Subcutaneous abdominal adipose tissue (tissue), 5 donors: ENCODE measurements around the gene IQSEC3.

Experiments used
- H3K27ac ChIP-seq: one replicate; pipeline ENCODE4 v1.7.0; 2013; ENCODE audit warnings: low read depth, mild to moderate bottlenecking, inconsistent platforms, low read length, moderate library complexity
- H3K27me3 ChIP-seq, 5 donors: one replicate each; pipeline ENCODE4 v1.7.0; 2013; ENCODE audit warnings: low read length in 5 of 5, inconsistent platforms in 1 of 5; ENCODE audit not compliant: control insufficient read depth in 5 of 5, insufficient read depth in 4 of 5
- H3K36me3 ChIP-seq, 5 donors: one replicate each; pipeline ENCODE4 v1.7.0; 2013; ENCODE audit warnings: low read length in 5 of 5; ENCODE audit not compliant: control insufficient read depth in 5 of 5, insufficient read depth in 5 of 5
- H3K4me1 ChIP-seq, 5 donors: one replicate each; pipeline ENCODE4 v1.7.0; 2013; ENCODE audit warnings: low read length in 5 of 5, mild to moderate bottlenecking in 3 of 5, moderate library complexity in 1 of 5; ENCODE audit not compliant: control insufficient read depth in 5 of 5, insufficient read depth in 5 of 5
- H3K4me3 ChIP-seq, 5 donors: one replicate each; pipeline ENCODE4 v1.7.0; 2013; ENCODE audit warnings: low read length in 5 of 5, low read depth in 1 of 5
- H3K9ac ChIP-seq, 5 donors: one replicate each; pipeline ENCODE4 v1.7.0; 2013; ENCODE audit warnings: low read length in 5 of 5, mild to moderate bottlenecking in 4 of 5, moderate library complexity in 3 of 5
- H3K9me3 ChIP-seq, 5 donors: one replicate each; pipeline ENCODE4 v1.7.0; 2013; ENCODE audit warnings: low read length in 5 of 5; ENCODE audit not compliant: control insufficient read depth in 5 of 5
- donor health status: healthy.
- donor health status: healthy.
- donor health status: healthy.
- donor health status: healthy.
- donor health status: healthy.

The IQSEC3 gene

DNA sequence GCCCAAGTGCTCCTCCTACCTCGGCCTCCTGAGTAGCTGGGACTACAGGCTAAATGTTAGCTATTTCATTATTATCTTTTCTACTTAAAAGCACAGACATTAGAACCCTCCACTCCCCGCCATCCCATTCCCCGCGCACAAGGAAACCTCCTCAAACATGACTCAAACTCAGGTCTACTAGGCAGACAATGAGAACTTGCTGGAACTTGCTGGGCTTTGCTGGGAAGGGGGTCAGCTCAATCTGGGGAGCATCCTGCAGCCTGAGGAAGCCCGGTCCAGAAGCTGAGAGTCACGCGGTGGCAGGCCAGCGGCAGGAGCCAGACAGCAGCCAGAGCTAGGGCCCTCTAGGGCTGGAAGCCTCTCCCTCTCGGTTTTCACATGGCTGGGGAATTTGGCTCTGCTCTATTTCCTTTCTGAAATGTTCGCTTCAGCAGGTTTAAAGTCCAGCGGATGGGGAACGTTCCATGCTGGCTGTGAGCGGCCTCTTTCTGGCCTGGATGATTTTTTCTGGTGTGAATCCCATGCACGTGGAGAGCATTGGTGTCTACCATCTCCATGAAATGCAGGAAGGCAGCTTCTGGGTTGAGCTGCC lies 78.9 kb downstream of the IQSEC3 start:
- Histone ChIP-seq H3K4me3 (no peak overlapping the region), H3K27ac (peak overlapping the region; percentile 11), H3K36me3 (no peaks in the 10 kb centered on the region), H3K4me1 (peaks cover 4 to 67% (median 29%) of the 10 kb centered on the region in 5 donors), H3K9me3 (no peaks in the 10 kb centered on the region), H3K27me3 (no peaks in the 10 kb centered on the region), H3K9ac (no peak overlapping the region)

DNA sequence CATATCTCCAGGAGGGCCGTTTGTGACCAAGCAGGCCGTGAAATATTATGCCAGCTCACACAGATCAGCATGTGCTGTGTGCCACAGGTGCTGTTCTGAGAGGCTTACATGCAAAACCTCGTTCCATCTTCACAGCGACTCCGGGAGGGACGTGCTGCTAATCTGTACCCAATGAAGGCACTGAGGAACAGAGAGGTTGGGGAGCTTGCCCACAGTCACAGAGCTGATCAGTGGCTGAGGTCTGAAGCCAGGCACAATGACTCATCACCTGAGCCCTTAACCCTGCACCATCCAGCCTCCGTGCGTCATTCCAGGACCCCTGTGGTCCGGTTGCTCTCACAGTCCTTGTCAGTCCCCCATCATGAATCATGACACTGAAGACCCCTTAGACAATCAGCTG lies 80.7 kb downstream of the IQSEC3 start:
- Histone ChIP-seq H3K4me3 (no peak overlapping the region), H3K9ac (no peak overlapping the region), H3K36me3 (no peaks in the 10 kb centered on the region), H3K4me1 (peaks cover 4 to 59% (median 26%) of the 10 kb centered on the region in 5 donors), H3K9me3 (no peaks in the 10 kb centered on the region), H3K27me3 (no peaks in the 10 kb centered on the region), H3K27ac (no peak overlapping the region)

DNA sequence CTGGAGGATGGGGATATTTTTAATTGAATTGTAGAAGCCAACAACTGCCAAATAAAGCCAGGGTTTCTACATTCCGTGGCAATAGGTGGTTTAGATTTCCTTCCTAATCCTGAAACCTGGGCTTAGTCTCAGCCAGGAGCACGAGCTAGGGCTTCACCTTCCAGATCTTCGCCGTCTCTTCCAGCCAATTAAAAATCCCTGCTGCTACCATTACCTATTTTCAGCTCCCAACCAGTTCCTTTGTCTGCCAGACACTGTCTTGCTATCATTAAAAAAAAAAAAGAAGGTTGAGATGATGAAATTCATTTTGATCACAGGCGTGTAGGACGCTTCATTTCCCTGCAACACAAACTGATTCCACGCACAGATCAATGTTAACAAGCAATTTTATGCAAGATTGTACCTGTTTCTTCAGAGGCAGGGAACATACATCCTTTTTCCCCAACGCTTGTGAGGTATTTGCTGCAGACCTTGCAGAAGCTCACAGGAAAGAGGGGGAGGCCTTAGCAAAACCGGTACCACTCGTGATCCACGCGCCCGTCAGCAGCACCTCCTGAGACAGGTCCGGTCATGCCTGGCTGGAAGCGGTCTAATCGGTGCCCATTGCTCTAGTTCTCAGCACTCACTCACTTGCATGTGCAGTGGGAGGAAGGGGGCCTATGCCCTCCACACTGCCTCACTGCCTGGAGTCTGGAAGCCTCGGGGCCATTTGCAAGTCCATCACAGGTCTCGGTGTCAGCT lies 82.3 kb downstream of the IQSEC3 start:
- H3K9ac ChIP-seq = no peak overlapping the region
- H3K9me3 ChIP-seq = no peaks in the 10 kb centered on the region
- H3K4me3 ChIP-seq = no peak overlapping the region
- H3K4me1 ChIP-seq = peaks cover 4 to 61% (median 31%) of the 10 kb centered on the region in 5 donors
- H3K27me3 ChIP-seq = no peaks in the 10 kb centered on the region
- no peak overlapping the region for H3K27ac ChIP-seq
- no peaks in the 10 kb centered on the region for H3K36me3 ChIP-seq

DNA sequence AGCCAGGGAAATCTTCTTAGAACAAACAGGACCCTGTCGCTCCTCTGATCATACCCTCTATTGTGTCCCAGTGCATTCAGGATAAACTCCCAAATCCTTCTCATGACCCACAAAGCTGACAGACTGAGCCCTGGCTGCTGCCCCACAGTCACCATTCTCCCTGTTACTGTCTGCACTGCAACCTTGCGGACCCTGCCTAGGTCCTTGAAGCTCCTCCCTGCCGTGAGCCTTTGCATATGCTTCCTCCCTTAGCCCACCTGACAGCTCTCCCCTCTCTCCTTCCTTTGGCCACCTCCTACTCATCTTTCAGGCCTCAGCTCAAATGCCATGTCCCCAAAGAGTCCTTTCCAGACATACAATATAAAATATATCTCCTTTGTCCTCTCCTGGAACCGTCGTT lies 85.0 kb downstream of the IQSEC3 start:
- no peak overlapping the region for H3K27ac ChIP-seq
- peaks cover 0 to 6% (median 0%) of the 10 kb centered on the region in 5 donors for H3K27me3 ChIP-seq
- no peaks in the 10 kb centered on the region for H3K36me3 ChIP-seq
- no peaks in the 10 kb centered on the region for H3K9me3 ChIP-seq
- no peak overlapping the region for H3K9ac ChIP-seq
- no peak overlapping the region for H3K4me3 ChIP-seq
- H3K4me1 ChIP-seq = peaks cover 0 to 37% (median 21%) of the 10 kb centered on the region in 5 donors

DNA sequence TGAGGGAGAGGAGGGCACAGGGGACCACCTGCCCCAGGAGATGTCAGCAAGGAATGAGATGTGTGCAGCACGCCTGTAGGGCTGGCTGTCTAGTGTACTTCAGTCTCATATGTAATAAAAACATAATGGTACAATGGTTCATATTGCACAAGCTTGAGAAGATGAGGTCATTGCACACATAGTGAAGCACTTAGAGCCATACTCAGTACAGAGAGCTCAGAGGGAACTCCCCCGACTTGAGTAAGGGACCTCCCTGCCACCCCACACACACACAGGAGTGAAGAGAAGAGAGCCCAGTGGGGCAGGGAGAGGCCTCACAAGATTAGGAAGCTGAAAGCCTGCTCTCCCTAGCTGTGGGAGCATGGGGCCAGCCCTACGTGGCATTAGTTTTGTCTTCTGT lies 85.9 kb downstream of the IQSEC3 start:
- no peak overlapping the region for H3K4me3 ChIP-seq
- peaks cover 0 to 37% (median 21%) of the 10 kb centered on the region in 5 donors for H3K4me1 ChIP-seq
- H3K27ac ChIP-seq = no peak overlapping the region
- peaks cover 0 to 6% (median 0%) of the 10 kb centered on the region in 5 donors for H3K27me3 ChIP-seq
- H3K9me3 ChIP-seq = no peaks in the 10 kb centered on the region
- no peaks in the 10 kb centered on the region for H3K36me3 ChIP-seq
- H3K9ac ChIP-seq = no peak overlapping the region

DNA sequence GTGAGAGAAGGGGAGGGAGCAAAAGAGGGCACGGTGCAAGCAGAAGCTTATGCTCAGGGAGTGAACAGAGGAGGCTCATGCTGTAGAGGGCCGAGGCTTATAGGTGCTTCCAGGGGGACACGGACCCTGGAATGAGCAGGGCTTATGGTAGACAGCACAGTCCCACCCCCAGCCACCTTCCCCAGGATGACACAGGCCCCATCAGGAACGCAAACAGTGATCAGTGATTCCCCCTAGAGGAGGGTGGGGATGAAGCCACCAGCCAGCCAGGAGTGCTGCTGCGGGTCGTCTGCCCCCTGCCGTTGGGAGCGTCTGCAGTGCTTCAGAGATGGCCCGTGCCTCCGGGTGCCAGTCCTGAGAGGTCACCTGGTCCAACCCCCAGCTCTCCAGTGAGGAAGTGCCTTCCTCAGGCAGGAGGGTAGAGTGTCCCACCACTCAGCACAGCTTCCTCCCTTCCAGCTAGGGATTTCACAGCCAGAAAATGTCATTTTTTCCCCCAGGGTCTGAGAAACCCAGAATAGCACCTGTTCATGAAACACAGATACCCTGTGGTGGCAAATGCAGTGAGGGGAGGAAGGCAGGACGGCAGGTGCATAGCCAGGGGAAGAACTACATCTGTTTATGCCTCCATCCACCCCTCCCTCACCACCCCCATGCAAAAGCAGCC lies 86.6 kb downstream of the IQSEC3 start:
- Histone ChIP-seq H3K9ac (no peak overlapping the region), H3K36me3 (no peaks in the 10 kb centered on the region), H3K27ac (no peak overlapping the region), H3K4me1 (peaks cover 0 to 33% (median 21%) of the 10 kb centered on the region in 5 donors), H3K27me3 (peaks cover 0 to 6% (median 0%) of the 10 kb centered on the region in 5 donors), H3K9me3 (no peaks in the 10 kb centered on the region), H3K4me3 (no peak overlapping the region)

DNA sequence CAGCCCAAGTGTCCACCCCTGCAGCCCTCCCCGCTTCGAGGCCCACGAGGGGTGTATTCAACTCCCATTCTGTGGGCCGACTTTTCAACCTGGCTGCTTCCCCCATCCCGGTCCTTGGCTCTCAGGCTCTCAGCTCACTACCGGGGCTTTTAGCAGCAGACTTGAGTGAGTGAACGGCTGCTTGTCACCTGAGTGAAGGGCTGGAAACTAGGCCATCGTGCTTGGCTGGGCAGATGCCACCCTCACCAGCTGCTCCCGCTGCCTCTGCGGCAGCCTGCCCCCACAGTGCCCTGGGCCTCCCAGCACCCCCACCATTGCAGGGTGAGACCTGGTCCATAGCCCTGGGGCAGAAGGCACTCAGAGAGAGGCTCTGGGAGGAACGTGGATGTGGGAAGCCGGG lies 87.5 kb downstream of the IQSEC3 start:
- Histone ChIP-seq H3K27me3 (peaks cover 0 to 6% (median 0%) of the 10 kb centered on the region in 5 donors), H3K9me3 (no peaks in the 10 kb centered on the region), H3K4me1 (peaks cover 0 to 25% (median 15%) of the 10 kb centered on the region in 5 donors), H3K27ac (no peak overlapping the region), H3K36me3 (no peaks in the 10 kb centered on the region), H3K4me3 (no peak overlapping the region), H3K9ac (no peak overlapping the region)

DNA sequence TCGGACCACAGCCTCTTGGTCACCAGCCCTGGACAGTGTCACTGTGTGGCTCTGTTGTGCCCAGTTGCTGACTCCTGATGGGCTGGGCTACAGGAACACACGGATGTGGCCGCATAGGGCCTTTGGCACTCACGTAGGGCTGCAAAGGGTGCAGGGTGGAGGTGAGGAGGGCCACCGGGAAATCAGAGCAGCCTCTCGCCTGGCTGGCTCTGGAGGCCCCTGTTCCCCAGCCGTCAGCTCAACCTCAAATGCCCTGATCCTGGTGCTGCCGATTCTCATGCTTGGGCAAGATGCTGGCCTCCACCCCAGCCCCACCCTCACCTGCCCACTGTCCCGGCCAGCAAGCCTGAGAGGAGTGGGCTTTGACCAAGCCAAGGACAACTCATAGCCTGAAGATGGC lies 88.4 kb downstream of the IQSEC3 start:
- H3K9ac ChIP-seq = no peak overlapping the region
- peaks cover 0 to 6% (median 0%) of the 10 kb centered on the region in 5 donors for H3K27me3 ChIP-seq
- H3K4me3 ChIP-seq = no peak overlapping the region
- H3K4me1 ChIP-seq = peaks cover 0 to 16% (median 10%) of the 10 kb centered on the region in 5 donors
- no peaks in the 10 kb centered on the region for H3K9me3 ChIP-seq
- no peaks in the 10 kb centered on the region for H3K36me3 ChIP-seq
- no peak overlapping the region for H3K27ac ChIP-seq

DNA sequence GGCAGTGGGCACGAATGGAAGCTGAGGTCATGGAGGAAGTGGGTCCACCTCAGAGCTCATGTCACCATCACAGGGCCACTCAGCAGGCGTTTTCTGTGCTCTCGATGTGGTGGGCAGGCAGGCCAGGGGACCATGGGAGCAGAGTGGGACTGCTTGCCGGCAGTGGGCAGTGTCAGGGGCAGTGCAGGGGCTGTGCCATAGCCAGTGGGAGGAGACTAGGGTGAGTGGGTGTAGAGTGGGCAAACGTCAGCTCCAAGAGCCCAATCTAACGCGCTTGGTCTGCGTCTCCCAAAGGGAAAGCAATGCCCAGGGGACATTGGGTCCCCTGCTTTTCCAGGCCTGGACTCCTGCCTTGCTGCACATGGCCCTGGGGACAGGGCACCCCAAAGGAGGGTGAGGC lies 89.1 kb downstream of the IQSEC3 start:
- Histone ChIP-seq H3K27ac (no peak overlapping the region), H3K9me3 (no peaks in the 10 kb centered on the region), H3K9ac (no peak overlapping the region), H3K4me1 (peaks cover 0 to 16% (median 10%) of the 10 kb centered on the region in 5 donors), H3K27me3 (peaks cover 0 to 6% (median 0%) of the 10 kb centered on the region in 5 donors), H3K36me3 (no peaks in the 10 kb centered on the region), H3K4me3 (no peak overlapping the region)

DNA sequence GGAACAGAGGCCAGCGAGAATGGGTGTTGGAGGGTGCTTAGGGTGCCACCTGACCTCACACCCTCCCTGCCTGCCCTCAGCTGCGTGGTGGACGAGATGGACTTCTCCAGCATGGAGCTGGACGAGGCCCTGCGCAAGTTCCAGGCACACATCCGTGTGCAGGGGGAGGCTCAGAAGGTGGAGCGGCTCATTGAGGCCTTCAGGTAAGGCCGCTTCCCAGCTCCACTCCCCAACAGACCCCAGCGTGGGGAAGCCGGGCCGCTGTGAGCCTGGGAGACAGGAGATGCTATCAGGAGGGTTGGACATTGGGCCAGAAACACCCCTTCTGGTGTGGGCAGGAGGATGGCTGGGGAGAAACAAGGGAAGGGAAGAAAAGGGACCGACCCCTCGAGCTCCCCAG lies 90.4 kb downstream of the IQSEC3 start:
- Histone ChIP-seq H3K9me3 (no peaks in the 10 kb centered on the region), H3K27ac (no peak overlapping the region), H3K27me3 (peaks cover 0 to 6% (median 0%) of the 10 kb centered on the region in 5 donors), H3K4me1 (peaks cover 0 to 16% (median 10%) of the 10 kb centered on the region in 5 donors), H3K4me3 (no peak overlapping the region), H3K9ac (no peak overlapping the region), H3K36me3 (no peaks in the 10 kb centered on the region)
